DND-41 (cell line): ENCODE results near the gene VAV2.

Experiments used
- EZH2 ChIP-seq: IDR thresholded peaks from 3 replicates; pipeline ENCODE4 v1.6.1; 2012; ENCODE audit warnings: borderline replicate concordance, low read depth, mild to moderate bottlenecking, moderate library complexity, low read length, inconsistent platforms; ENCODE audit not compliant: severe bottlenecking
- TF ChIP-seq, protein P1 (sequence below): IDR thresholded peaks from 2 replicates; pipeline ENCODE4 v1.5.1; 2012; ENCODE audit warnings: borderline replicate concordance, low read length, moderate library complexity, mild to moderate bottlenecking; ENCODE audit not compliant: poor library complexity, severe bottlenecking; ENCODE audit errors: extremely low read depth

DNA sequence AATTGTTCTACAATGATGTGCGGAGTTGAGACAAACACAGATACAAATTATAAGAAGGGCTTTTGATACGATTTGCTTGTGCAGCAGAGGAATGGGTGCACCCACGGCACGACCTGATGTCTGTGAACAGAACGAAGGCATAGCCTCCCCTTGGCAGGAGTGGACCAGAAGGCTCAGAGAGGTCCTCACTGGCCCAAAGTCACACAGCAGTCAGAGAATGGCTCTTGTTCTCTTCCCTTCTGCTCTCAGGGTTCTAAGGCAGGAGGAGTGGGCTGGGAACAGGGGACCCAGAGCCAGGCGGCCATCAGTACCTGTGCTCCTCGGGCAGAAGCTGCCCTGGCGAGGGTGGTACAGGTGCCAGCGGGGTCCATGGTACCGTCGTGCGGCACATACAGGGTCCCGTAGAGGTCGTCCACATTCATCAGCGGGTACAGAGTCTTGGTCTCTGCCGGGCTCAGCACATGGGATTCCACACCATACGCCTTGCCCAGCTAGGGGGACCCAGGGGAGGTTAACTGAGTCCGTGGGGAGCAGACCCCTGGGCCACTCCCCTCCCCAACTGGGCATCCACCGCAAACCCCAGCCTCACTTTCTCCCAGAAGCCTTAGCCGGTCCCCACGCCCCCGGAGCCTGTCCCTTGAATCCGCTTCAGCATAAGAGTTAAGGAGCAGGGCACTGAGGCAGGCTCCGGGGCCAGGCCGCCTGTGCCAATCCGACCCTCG lies 261.0 kb downstream of the VAV2 start:
- TF ChIP-seq, protein P1, sequence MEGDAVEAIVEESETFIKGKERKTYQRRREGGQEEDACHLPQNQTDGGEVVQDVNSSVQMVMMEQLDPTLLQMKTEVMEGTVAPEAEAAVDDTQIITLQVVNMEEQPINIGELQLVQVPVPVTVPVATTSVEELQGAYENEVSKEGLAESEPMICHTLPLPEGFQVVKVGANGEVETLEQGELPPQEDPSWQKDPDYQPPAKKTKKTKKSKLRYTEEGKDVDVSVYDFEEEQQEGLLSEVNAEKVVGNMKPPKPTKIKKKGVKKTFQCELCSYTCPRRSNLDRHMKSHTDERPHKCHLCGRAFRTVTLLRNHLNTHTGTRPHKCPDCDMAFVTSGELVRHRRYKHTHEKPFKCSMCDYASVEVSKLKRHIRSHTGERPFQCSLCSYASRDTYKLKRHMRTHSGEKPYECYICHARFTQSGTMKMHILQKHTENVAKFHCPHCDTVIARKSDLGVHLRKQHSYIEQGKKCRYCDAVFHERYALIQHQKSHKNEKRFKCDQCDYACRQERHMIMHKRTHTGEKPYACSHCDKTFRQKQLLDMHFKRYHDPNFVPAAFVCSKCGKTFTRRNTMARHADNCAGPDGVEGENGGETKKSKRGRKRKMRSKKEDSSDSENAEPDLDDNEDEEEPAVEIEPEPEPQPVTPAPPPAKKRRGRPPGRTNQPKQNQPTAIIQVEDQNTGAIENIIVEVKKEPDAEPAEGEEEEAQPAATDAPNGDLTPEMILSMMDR = no peak
- TF ChIP-seq EZH2 = no peak
